Spleen (tissue), 11 donors: ENCODE measurements around the gene EFNA2. TPM values are rescaled to one million over a fixed set of nuclear protein-coding genes. Genes with fewer than 3 reads are reported as not detected.
"Not testable (repeated sequence)": the region's sequence is repeated elsewhere in the genome, so short reads cannot be mapped to it uniquely, and the experiment has no call there.

Experiments used
- DNase-seq: peaks from one replicate; pipeline ENCODE4 v3.0.0-alpha.2; 2020
- H3K27ac ChIP-seq, 8 donors: fragments of 200-600 bp; sonication (generic) in 7 of 8; 1 replicate in 4 of 8; 2 replicates in 4 of 8; pipeline versions ENCODE4 v1.5.0 to v1.8.0; 2016 to 2021; ENCODE audit warnings: inconsistent platforms in 4 of 8, mild to moderate bottlenecking in 4 of 8, moderate library complexity in 1 of 8
- H3K27me3 ChIP-seq, 7 donors: fragments of 200-600 bp; sonication (generic) in 6 of 7; replicated peaks in 1 of 7; 1 replicate in 4 of 7; 2 replicates in 3 of 7; pipeline versions ENCODE4 v1.5.0 to v1.8.0; 2016 to 2021; ENCODE audit warnings: inconsistent platforms in 3 of 7, mild to moderate bottlenecking in 1 of 7
- H3K36me3 ChIP-seq, 6 donors: fragments of 200-600 bp; sonication (generic) in 5 of 6; 1 replicate in 4 of 6; 2 replicates in 2 of 6; pipeline versions ENCODE4 v1.5.0 to v1.8.0; 2016 to 2021; ENCODE audit warnings: inconsistent platforms in 2 of 6
- H3K4me1 ChIP-seq, 6 donors: fragments of 200-600 bp; sonication (generic) in 5 of 6; 1 replicate in 3 of 6; 2 replicates in 3 of 6; pipeline versions ENCODE4 v1.5.0 to v1.8.0; 2016 to 2021; ENCODE audit warnings: inconsistent platforms in 3 of 6
- H3K4me3 ChIP-seq, 8 donors: fragments of 200-600 bp; sonication (generic) in 7 of 8; 1 replicate in 4 of 8; 2 replicates in 4 of 8; pipeline versions ENCODE4 v1.5.0 to v1.8.0; 2016 to 2021; ENCODE audit warnings: inconsistent platforms in 4 of 8, mild to moderate bottlenecking in 4 of 8, moderate library complexity in 2 of 8
- H3K9me3 ChIP-seq, 8 donors: fragments of 200-600 bp; sonication (generic) in 7 of 8; 1 replicate in 4 of 8; 2 replicates in 4 of 8; pipeline versions ENCODE4 v1.5.0 to v1.8.0; 2016 to 2021; ENCODE audit warnings: inconsistent platforms in 4 of 8
- CTCF ChIP-seq, 11 experiments: fragments of 200-600 bp in 7 of 11; fragments of 450-650 bp in 4 of 11; sonication (generic) in 4 of 11; IDR thresholded peaks in 8 of 11; conservative IDR thresholded peaks in 3 of 11; 1 replicate in 7 of 11; 2 replicates in 4 of 11; pipeline versions ENCODE4 v1.4.0 to v1.8.0; 2016 to 2021; ENCODE audit warnings: antibody characterized with exemption in 11 of 11, inconsistent platforms in 4 of 11, mild to moderate bottlenecking in 1 of 11
- POLR2A ChIP-seq, 3 donors: fragments of 450-650 bp; IDR thresholded peaks; one replicate each; pipeline ENCODE4 v1.5.1; 2017; ENCODE audit warnings: antibody characterized with exemption in 3 of 3, mild to moderate bottlenecking in 1 of 3
- POLR2AphosphoS5 ChIP-seq, 3 donors: sonication (generic); formaldehyde crosslinking; IDR thresholded peaks; one replicate each; pipeline ENCODE4 v1.5.1; 2017; ENCODE audit warnings: antibody characterized with exemption in 3 of 3
- WGBS, 5 donors: extraction: QIAGEN DNeasy Blood & Tissue Kit in 3 of 5; methylation state at CpG; one replicate each; pipeline versions ENCODE4 v1.1.5 to v1.1.7; 2013 to 2018; 5-methylcytosine and 5-hydroxymethylcytosine counted together
- intact Hi-C: fragments of 100-400 bp; cut with DNase I; formaldehyde crosslinking; loops from one replicate; pipeline ENCODE4 v1.15.0; 2023; ENCODE audit warnings: low total_unique reads
- polyA plus RNA-seq, 3 donors: library from polyadenylated mRNA; stranded (reverse); fragments of 200-250 nt; gene quantifications; one replicate each; pipeline ENCODE4 v1.2.1, GENCODE V29; 2013
- total RNA-seq, 7 donors: library from RNA; depleted of rRNA in 3 of 7; stranded (reverse); fragments of >200 nt in 3 of 7; fragmentation: NEBNext Ultra II Directional in 4 of 7; extraction: Animal tissue kit (Norgen Biotek cat#: 25700) in 4 of 7; gene quantifications; one replicate each; pipeline versions ENCODE4 v1.1.0 to v1.2.1, GENCODE V29; 2016 to 2021
- donor health status: healthy with polysubstance abuse.
- donor health status: DM: no; HTN: no; CAD: no; lungs with moderate emphysema.
- donor health status: DM: no; HTN: no; CAD: no.
- donor health status: Bipolar disorder and iron deficiency.
- donor health status: healthy.
- donor health status: DM: no; HTN: no; CAD: no.
- donor health status: DM: yes; HTN: yes; CAD: no.

EFNA2 gene
- total and polyA plus RNA-seq, 10 donors, result not detected

GRCh38 chr19:1325568-1326294 is 40.1 kb downstream of the EFNA2 start:
- H3K4me3 ChIP-seq, result peak overlapping the region in 3 of 8 donors; percentile 15 to 58 (median 34)
- 78 to 87% (median 81%) methylated on average over 14 to 38 of the region's 38 CpGs for WGBS, 5 donors
- peaks cover 5 to 20% (median 11%) of the 10 kb centered on the region in 6 donors for H3K4me1 ChIP-seq
- no peak for TF ChIP-seq POLR2A (IDR thresholded peaks at IDR 0.05)
- TF ChIP-seq CTCF (IDR thresholded peaks at IDR 0.05 in 8 of 11, conservative IDR thresholded peaks at IDR 0.05 in 3 of 11), result no peak
- no peak for TF ChIP-seq POLR2AphosphoS5 (IDR thresholded peaks at IDR 0.05)
- no peak for DNase-seq
- intact Hi-C loops, result no loop called here
- H3K9me3 ChIP-seq, result no peaks in the 10 kb centered on the region
- H3K36me3 ChIP-seq, result no peaks in the 10 kb centered on the region
- peaks cover 3 to 86% (median 33%) of the 10 kb centered on the region in 7 donors for H3K27me3 ChIP-seq
- peak overlapping the region in 2 of 8 donors; percentile 48 to 50 for H3K27ac ChIP-seq

GRCh38 chr19:1327125-1327524 is 41.5 kb downstream of the EFNA2 start:
- Histone ChIP-seq H3K36me3 (no peaks in the 10 kb centered on the region), H3K4me1 (peaks cover 5 to 20% (median 11%) of the 10 kb centered on the region in 6 donors), H3K27ac (no peak overlapping the region), H3K9me3 (no peaks in the 10 kb centered on the region), H3K27me3 (peaks cover 3 to 86% (median 28%) of the 10 kb centered on the region in 7 donors), H3K4me3 (no peak overlapping the region)
- no peak for DNase-seq
- intact Hi-C loops, result no loop called here
- TF ChIP-seq POLR2AphosphoS5 (IDR thresholded peaks at IDR 0.05), result no peak
- TF ChIP-seq CTCF (IDR thresholded peaks at IDR 0.05 in 8 of 11, conservative IDR thresholded peaks at IDR 0.05 in 3 of 11), result no peak
- no peak for TF ChIP-seq POLR2A (IDR thresholded peaks at IDR 0.05)
- 51 to 78% (median 72%) methylated on average over 11 to 14 of the region's 14 CpGs for WGBS, 5 donors

- H3K36me3 ChIP-seq, H3K27ac ChIP-seq, H3K4me1 ChIP-seq, H3K9me3 ChIP-seq, H3K4me3 ChIP-seq, DNase-seq, intact Hi-C loops: not testable (repeated sequence)
- 71 to 91% (median 81%) methylated on average over 8 of the region's 8 CpGs for WGBS, 5 donors
- peaks cover 0 to 42% (median 0%) of the 10 kb centered on the region in 7 donors for H3K27me3 ChIP-seq
Observed at GRCh38 chr19:1332208-1332607, 46.5 kb downstream of the EFNA2 start.

- DNase-seq, result no peak
Observed at GRCh38 chr19:1336079-1336684, 50.5 kb downstream of the EFNA2 start.

More at GRCh38 chr19:1336079-1336684, 50.5 kb downstream of the EFNA2 start:
- H3K4me3 ChIP-seq, result no peak overlapping the region
- no peaks in the 10 kb centered on the region for H3K9me3 ChIP-seq
- no peak overlapping the region for H3K27ac ChIP-seq
- 74 to 79% (median 76%) methylated on average over 18 to 22 of the region's 22 CpGs for WGBS, 5 donors
- intact Hi-C loops, result no loop called here
- peaks cover 0 to 34% (median 0%) of the 10 kb centered on the region in 7 donors for H3K27me3 ChIP-seq
- H3K36me3 ChIP-seq, result no peaks in the 10 kb centered on the region
- no peak for TF ChIP-seq CTCF (IDR thresholded peaks at IDR 0.05 in 8 of 11, conservative IDR thresholded peaks at IDR 0.05 in 3 of 11)
- no peak for TF ChIP-seq POLR2AphosphoS5 (IDR thresholded peaks at IDR 0.05)
- no peak for TF ChIP-seq POLR2A (IDR thresholded peaks at IDR 0.05)
- H3K4me1 ChIP-seq, result no peaks in the 10 kb centered on the region
